IMR-90 (cell line): ENCODE measurements around the gene PSMA2.

Experiments
- BHLHE40 ChIP-seq: fragments of 150-350 bp; IDR thresholded peaks from 2 replicates; pipeline ENCODE4 v1.6.1; 2016; ENCODE audit warnings: mild to moderate bottlenecking, low read depth, low read length
- CEBPB ChIP-seq: IDR thresholded peaks from 2 replicates; pipeline ENCODE4 v1.6.1; 2012; ENCODE audit warnings: low read depth, low read length, improper control_type of control experiment
- CTCF ChIP-seq: conservative IDR thresholded peaks from 2 replicates; pipeline ENCODE4 v1.5.1; 2012; ENCODE audit warnings: mild to moderate bottlenecking, low read depth, low read length, improper control_type of control experiment
- MAFK ChIP-seq: IDR thresholded peaks from 2 replicates; pipeline ENCODE4 v1.6.1; 2012; ENCODE audit warnings: low read depth, low read length, improper control_type of control experiment
- MAZ ChIP-seq: IDR thresholded peaks from 2 replicates; pipeline ENCODE4 v1.6.1; 2012; ENCODE audit warnings: low read depth, mild to moderate bottlenecking, low read length, improper control_type of control experiment, moderate library complexity, borderline replicate concordance
- POLR2A ChIP-seq: IDR thresholded peaks from 2 replicates; pipeline ENCODE4 v1.6.1; 2012; ENCODE audit warnings: mild to moderate bottlenecking, low read depth, low read length
- RAD21 ChIP-seq: IDR thresholded peaks from 2 replicates; pipeline ENCODE4 v1.6.1; 2012; ENCODE audit warnings: low read length, improper control_type of control experiment
- USF2 ChIP-seq: fragments of 150-350 bp; IDR thresholded peaks from 2 replicates; pipeline ENCODE4 v1.6.1; 2017; ENCODE audit warnings: mild to moderate bottlenecking, antibody characterized with exemption, low read length, low read depth

GRCh38 chr7:42925630-42926029, 6.3 kb downstream of the PSMA2 start:
- TF ChIP-seq CTCF, result no peak
- TF ChIP-seq CEBPB, result no peak
- no peak for TF ChIP-seq MAFK
- TF ChIP-seq BHLHE40, result no peak
- no peak for TF ChIP-seq RAD21
- TF ChIP-seq POLR2A, result no peak
- TF ChIP-seq USF2, result no peak
- TF ChIP-seq MAZ, result no peak
